Jurkat, Clone E6-1 (cell line): ENCODE data around the gene INS.

Source experiments
- DNase-seq: peaks from one replicate; pipeline ENCODE4 v3.0.0-alpha.2; 2011; ENCODE audit warnings: low read depth, low spot score
- H3K4me3 ChIP-seq: 2 replicates; pipeline ENCODE4 v1.5.1; 2011; ENCODE audit warnings: mild to moderate bottlenecking, low read length, control low read depth, moderate library complexity

INS gene

GRCh38 chr11:2138068-2138430 is 23.0 kb downstream of the INS start:
- H3K4me3 ChIP-seq: no peak overlapping the region
- DNase-seq: no peak

GRCh38 chr11:2137202-2138067 is 23.6 kb downstream of the INS start:
- no peak overlapping the region for H3K4me3 ChIP-seq
- DNase-seq: no peak

- H3K4me3 ChIP-seq: no peak overlapping the region
- no peak for DNase-seq
These were observed 24.1 kb downstream of the INS start for GRCh38 chr11:2136952-2137201.

GRCh38 chr11:2136209-2136951 is 24.6 kb downstream of the INS start:
- H3K4me3 ChIP-seq: no peak overlapping the region
- no peak for DNase-seq

GRCh38 chr11:2135648-2136201 is 25.3 kb downstream of the INS start:
- H3K4me3 ChIP-seq: no peak overlapping the region
- no peak for DNase-seq

GRCh38 chr11:2135018-2135569 is 25.9 kb downstream of the INS start:
- no peak overlapping the region for H3K4me3 ChIP-seq
- no peak for DNase-seq

GRCh38 chr11:2134022-2135010 is 26.7 kb downstream of the INS start:
- no peak overlapping the region for H3K4me3 ChIP-seq
- peak; percentile 39 for DNase-seq

- no peak overlapping the region for H3K4me3 ChIP-seq
- no peak for DNase-seq
These were observed 27.6 kb downstream of the INS start for GRCh38 chr11:2133241-2134021.

GRCh38 chr11:2132874-2133240 is 28.2 kb downstream of the INS start:
- H3K4me3 ChIP-seq: no peak overlapping the region
- no peak for DNase-seq

- DNase-seq: no peak
- H3K4me3 ChIP-seq: no peak overlapping the region
These were observed 28.8 kb downstream of the INS start for GRCh38 chr11:2132246-2132645.

- H3K4me3 ChIP-seq: no peak overlapping the region
- no peak for DNase-seq
These were observed 29.4 kb downstream of the INS start for GRCh38 chr11:2131371-2132236.

GRCh38 chr11:2130881-2131352 is 30.1 kb downstream of the INS start:
- no peak for DNase-seq
- no peak overlapping the region for H3K4me3 ChIP-seq

- H3K4me3 ChIP-seq: no peak overlapping the region
- no peak for DNase-seq
These were observed 31.2 kb downstream of the INS start for GRCh38 chr11:2129699-2130366.

- no peak for DNase-seq
- H3K4me3 ChIP-seq: no peak overlapping the region
These were observed 31.7 kb downstream of the INS start for GRCh38 chr11:2129308-2129698.

- no peak for DNase-seq
- no peak overlapping the region for H3K4me3 ChIP-seq
These were observed 32.3 kb downstream of the INS start for GRCh38 chr11:2128511-2129307.

GRCh38 chr11:2128130-2128510 is 32.9 kb downstream of the INS start:
- no peak for DNase-seq

More at GRCh38 chr11:2128130-2128510, 32.9 kb downstream of the INS start:
- no peak overlapping the region for H3K4me3 ChIP-seq
